NAMALWA (cell line): ENCODE results near the gene BICRAL.
"Not testable (repeated sequence)": the region's sequence is repeated elsewhere in the genome, so short reads cannot be mapped to it uniquely, and the experiment has no call there.

Experiments used
- DNase-seq: peaks from one replicate; pipeline ENCODE4 v3.0.0-alpha.2; 2015; ENCODE audit warnings: low spot score

Gene BICRAL, protein sequence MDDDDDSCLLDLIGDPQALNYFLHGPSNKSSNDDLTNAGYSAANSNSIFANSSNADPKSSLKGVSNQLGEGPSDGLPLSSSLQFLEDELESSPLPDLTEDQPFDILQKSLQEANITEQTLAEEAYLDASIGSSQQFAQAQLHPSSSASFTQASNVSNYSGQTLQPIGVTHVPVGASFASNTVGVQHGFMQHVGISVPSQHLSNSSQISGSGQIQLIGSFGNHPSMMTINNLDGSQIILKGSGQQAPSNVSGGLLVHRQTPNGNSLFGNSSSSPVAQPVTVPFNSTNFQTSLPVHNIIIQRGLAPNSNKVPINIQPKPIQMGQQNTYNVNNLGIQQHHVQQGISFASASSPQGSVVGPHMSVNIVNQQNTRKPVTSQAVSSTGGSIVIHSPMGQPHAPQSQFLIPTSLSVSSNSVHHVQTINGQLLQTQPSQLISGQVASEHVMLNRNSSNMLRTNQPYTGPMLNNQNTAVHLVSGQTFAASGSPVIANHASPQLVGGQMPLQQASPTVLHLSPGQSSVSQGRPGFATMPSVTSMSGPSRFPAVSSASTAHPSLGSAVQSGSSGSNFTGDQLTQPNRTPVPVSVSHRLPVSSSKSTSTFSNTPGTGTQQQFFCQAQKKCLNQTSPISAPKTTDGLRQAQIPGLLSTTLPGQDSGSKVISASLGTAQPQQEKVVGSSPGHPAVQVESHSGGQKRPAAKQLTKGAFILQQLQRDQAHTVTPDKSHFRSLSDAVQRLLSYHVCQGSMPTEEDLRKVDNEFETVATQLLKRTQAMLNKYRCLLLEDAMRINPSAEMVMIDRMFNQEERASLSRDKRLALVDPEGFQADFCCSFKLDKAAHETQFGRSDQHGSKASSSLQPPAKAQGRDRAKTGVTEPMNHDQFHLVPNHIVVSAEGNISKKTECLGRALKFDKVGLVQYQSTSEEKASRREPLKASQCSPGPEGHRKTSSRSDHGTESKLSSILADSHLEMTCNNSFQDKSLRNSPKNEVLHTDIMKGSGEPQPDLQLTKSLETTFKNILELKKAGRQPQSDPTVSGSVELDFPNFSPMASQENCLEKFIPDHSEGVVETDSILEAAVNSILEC

DNA sequence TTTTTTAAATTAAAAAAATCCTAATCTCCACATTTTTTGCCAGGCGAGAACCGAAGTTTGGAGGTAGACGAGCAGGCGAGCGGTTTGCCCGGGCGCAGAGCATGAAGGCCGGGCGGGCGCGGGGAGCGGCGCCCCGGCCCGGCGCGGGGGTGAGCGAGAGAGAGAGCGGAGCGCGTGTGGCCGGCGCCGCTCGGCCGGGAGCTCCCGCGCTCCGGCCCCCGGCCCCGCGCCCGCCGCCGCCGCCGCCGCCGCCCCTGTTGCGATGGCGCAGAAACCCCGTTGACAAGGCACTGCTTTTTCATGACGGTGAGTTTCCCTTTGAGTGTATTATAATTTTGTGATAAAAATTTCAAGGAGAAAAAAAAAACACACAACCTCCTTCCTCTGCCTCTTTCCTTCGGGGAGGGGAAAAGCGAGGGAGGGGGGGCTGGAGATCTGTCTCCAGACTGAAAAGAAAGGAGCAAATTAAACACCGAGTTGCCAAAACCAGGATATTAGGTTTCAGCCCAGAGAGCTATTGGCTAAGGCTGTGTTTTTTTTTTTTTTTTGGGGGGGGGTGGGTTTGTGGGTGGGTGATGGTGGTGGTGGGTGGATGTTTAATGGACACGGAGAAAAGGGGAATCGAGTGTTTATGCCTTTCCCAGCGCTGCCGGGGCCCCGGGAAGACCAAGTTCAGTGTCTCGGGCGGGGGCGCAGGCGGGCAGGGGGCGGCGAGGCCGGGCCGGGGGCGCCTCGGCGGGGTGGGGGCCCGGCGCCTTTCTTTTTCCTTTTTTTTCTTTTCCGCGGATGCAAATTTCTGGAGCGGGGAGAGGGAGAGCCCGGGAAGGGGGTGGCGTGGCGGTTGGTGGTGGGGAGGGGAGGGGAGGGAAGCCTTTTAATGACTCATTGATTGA lies at the start of gene BICRAL:
Gene BICRAL, plus strand, starts transcription at position 257 of the 893 bp plus-strand sequence. CDS start 39,971 bp downstream, outside the sequence.
- DNase-seq = peak; percentile 71

DNA sequence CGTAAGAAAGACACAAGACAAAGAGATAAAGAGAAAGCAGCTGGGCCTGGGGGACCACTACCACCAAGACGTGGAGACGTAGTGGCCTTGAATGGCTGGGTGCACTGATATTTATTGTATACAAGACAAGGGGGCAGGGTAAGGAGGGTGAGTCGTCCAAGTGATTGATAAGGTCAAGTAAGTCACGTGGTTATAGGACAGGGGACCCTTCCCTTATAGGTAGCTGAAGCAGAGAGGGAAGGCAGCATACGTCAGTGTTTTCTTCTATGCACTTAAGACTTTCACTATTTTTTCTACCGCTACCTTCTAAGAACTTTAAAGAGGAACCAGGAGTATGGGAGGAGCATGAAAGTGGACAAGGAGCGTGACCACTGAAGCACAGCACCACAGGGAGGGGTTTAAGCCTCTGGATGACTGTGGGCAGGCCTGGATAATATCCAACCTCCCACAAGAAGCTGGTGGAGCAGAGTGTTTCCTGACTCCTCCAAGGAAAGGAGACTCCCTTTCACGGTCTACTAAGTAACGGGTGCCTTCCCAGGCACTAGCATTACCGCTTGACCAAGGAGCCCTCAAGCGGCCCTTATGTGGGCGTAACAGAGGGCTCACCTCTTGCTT lies 47.9 kb upstream of the BICRAL start:
- DNase-seq = not testable (repeated sequence)

DNA sequence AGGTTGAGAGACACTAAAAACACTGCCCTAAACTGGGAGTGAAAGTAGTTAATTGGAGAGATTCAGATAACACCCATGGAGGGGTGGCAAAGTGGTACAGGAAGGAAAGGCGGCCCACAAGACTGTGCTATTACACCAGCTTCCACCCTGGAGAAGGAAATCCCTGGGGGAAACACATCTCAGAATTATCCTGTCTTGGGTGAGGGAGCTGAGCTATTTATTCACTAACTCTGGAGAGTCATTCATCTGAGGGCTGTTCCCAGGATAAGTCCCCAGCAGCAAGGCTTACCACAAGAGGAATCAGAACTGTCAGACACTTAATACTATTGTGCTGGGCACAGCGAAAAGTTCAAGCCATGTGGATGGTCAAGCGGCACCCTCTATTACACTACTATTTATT lies 45.9 kb upstream of the BICRAL start:
- DNase-seq = no peak

DNA sequence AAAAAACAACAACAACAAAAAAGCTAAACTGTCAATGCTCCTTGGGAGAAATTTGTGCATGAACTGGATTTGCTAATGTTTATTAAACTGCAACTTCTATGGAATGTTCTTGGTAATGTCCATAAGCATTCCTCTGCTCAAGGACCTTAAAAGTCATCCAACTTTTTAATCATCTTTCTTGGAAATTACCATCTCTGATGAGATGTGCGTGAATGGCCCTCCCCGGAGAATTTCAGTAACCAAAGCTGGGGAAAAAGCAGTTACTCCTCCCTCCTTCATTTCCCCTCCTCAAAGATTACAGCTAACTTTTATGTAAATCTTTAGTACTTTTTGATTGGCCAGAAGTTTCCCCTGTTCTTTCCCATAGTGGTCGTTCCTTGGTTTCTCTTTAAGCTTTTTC lies 41.1 kb upstream of the BICRAL start:
- no peak for DNase-seq

DNA sequence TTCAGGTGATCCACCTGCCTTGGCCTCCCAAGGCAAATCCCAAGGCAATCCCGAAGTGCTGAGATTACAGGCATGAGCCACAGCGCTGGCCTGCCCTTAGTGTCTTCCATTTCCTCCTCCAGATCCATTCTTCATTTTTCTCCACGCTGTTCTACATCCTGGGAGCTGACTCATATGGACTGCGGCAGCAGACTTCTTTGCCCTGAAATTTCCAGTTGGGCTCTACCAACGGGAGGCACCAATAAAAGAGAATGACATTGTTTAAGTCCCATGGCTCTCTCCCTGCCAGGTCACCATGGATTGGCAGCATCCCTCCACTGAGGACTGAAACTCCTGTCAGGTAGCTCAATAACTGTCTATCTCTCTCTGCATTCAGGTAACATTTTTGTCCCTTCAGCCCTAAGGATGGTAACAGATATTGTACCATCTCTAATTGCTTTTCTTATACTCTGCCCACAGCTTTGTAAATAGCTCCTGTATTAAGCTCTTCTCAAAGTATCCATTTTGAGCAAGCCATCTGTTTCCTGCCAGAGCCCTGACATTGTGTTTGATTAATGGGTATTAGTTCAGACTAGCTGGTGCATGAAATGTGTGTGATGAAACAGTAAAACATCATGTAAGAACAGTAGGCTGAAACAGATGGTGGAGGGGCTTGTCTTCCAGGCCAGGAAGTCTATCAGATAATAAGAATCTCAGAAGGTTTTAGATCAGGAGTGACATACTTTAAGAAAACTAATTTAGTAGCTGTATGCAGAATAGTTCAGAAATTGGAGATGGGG lies 39.5 kb upstream of the BICRAL start:
- peak; percentile 86 for DNase-seq

DNA sequence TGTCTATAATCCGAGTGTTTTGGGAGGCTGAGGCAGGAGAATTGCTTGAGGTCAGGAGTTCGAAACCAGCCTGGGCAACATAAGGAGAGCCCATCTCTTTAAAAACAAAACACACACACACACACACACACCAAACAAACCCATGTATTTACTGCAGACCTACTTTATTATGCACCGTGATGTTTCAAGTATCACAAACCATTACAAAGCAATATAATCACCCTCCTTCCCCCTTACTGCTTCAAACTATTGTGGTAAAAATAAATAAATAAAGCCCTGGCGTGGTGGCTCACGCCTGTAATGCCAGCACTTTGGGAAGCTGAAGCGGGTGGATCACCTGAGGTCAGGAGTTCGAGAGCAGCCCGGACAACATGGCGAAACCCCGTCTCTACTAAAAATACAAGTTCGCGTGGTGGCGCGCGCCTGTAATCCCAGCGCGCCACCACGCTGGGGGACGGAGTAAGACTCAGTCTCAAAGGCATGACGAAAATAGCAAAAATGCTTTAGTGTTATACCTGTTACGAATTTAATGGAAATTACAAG lies 37.4 kb upstream of the BICRAL start:
- no peak for DNase-seq

DNA sequence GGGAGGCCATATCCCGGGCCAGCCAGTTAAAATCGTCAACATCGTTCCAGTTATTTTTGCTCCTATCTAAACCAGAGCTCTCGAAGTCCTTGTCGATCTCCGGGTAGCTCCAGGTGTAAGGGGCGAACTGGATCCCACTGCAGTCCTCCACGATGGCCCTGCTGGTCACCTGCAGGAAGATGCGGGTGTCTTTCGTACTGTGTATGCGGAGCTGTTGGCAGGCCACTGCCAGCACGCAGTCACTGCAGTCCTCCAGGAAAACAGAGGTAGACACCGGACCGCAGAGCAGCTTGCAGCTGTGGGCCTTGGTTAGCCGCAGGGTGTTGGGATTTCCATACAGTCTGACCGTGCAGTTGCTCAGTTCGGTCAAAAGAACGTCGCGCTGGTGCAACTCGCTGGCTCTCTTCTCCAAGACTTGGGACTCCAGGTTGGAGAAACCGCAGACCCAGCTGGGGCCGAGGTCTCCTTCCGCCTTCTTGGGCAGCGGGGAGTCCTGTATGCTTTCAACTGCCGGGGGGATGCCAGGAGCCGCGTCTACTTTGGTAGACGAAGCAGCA lies 36.7 kb upstream of the BICRAL start:
- DNase-seq = peak; percentile 51

DNA sequence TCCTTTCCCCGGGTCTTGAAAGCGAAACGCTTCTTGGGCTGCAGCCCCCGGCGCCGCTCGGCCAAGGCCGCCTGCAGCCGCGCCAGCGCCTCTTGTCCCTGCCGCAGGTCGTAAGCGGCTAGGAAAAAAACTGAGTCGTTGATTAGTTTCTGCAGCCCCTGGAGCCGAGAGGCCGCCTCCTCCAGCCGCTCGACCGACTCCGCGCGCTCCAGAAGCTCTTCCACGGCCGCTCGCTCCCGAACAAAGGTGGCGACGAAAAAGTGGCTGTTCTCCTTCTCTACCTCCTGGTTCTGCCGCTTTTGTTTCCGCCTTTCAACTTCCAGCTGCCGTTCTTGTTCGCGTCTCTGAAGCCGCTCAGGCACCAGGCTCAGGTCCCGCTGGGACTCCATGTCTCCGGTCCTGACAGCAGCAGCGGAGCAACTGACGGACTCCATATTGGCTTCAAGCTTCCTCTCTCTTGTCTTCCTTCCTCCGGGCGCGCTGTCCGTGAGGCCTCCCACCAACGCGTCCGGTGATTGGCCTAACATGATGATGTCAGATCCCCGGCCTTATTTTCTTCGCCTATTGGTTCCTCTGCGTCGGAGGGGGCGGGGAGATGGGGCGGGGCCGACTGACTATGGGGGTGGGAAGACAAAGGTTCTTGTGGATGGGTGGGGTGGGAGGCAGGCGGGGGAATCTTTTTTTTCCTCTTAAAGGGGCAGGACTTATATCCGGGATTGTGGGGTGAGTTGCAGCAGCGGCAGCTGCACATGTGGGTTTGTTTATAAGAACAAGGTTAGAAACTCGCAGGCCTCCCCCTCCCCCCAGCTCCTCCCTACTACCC lies 36.0 kb upstream of the BICRAL start, which contains the start of gene TBCC:
Gene TBCC, minus strand, starts transcription at position 464 of the 823 bp plus-strand sequence. Its CDS starts 30 bp downstream, at position 434.
- DNase-seq = peak; percentile 99

DNA sequence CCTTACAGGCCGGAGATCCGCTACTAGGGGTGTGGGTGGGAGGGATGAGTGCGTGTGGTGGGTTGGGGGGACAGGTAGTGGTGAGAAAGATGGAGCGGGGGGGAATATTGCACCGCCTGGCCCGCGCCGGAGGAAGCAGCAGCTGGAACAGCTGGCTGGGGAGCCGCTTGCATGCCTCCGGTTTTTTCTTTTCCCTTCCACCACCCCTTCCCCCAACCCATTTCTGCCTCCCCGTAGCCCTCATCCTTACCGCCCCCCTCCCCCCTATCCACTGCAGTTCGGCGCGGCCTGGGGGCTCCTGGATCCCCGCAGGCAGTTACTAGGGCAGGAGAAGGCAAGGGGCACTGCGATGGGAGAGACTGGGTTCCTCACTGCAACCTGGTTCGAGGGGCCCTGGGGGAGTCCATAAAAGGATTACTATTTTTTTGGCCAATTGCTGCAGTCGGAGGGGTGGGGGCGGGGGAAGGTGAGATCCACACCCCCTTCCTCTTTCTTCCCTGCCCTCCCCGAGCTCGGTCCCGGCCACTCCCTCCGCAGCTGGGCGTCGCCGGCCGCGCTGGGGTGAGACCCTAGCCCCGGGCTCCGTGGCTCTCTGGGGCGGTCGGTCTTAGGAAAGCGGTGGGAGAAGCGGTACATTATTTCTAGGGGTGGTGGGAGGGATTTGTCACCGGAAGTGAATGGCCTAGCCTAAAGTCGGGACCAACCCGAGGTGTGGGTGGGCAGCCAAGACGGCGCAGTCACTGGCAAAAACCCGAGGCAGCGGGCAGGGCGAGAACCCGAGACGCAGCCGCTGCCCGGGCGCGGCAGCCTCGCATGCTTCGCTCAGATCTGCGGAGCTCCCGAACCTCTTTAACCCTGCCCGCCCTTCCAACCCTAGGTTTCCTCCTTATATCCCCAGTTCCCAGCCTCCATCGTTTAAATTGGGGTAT lies 35.1 kb upstream of the BICRAL start:
- DNase-seq = peak; percentile 94

DNA sequence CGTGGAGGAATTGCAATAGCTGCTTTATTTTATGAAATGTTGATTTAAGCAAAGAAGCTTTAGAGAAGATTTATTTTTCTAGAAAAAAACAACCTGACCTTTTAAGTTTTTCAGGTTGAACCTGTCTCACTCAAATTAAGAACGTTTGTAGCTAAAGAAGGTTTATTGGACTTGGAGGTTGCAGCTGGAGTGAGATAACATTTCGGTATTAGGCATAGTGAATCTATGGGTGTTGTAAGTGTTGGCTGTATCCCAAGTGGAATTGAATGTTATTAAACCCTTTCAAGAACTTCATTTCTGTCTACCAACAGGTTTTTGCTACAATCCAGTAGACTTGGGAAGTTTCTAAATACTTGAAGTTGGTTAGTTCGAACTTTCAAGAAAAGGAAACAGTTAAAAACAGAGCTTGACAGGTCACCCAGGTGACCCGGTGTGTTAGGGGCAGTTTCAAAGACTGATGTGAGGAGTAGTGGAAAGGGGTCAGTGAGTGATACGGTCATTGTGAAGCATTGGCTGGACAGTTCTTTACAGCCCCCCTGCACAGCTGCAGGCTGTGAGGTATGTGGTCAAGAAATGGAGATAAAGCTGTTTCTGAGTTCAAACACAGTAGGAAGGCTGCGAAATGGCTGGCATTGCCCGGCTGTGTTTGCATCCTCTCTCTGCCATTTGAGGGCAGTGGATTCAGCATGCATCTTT lies 33.5 kb upstream of the BICRAL start:
- no peak for DNase-seq

DNA sequence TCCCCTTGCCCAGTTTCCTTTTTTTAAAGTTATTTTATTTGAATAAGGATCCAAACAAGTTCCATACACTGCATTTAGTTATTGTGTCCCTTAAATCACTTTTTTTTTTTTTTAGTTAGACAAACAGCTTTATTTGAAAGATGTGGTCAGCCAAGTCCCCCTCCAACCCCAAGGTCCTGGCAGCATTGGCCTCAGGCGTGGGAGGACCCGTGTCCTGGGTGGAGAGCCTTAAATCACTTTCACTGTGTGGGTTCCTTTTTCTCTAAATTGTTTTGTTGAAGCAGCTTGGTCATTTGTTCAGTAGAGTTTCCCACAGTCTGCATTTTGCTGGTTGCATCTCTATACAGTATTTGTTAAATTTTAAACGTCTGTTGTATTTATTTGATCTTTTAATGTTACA lies 30.8 kb upstream of the BICRAL start:
- no peak for DNase-seq

DNA sequence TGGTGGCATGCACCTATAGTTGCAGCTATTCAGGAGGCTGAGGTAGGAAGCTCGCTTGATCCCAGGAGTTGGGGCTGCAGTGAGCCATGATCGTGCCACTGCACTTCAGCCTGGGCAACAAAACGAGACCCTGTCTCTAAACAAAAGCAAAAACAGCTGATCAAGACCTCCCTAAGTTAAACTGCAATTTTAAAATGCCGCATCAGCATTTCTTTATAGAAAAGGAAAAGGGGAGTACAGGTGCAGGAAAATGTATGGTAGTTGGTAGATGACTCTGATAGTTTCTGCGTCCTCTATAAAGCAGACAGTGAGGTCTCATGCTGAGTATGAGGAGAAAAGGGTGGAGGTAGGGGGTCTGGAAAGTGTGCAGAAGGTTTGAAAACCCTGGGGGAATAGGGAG lies 27.1 kb upstream of the BICRAL start:
- DNase-seq = no peak

DNA sequence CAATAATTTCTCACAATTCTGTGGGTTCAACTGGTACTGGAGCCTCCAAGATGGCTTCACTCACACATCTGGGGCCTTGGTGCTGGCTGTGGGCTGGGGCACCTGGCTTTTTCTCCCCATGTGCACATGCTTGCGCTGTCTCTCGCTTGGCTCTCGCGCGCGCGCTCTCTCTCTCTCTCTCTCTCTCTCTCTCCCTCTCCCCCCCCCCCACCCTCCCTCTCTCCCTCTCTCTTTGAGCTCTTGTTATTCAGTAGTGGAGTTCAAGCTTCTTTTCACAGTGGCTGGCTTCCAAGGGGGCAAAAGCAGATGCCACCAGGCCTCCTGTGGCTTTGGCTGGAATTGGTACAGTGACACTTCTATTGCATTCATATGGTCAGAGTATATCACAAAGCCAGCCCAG lies 25.1 kb upstream of the BICRAL start:
- DNase-seq = no peak

DNA sequence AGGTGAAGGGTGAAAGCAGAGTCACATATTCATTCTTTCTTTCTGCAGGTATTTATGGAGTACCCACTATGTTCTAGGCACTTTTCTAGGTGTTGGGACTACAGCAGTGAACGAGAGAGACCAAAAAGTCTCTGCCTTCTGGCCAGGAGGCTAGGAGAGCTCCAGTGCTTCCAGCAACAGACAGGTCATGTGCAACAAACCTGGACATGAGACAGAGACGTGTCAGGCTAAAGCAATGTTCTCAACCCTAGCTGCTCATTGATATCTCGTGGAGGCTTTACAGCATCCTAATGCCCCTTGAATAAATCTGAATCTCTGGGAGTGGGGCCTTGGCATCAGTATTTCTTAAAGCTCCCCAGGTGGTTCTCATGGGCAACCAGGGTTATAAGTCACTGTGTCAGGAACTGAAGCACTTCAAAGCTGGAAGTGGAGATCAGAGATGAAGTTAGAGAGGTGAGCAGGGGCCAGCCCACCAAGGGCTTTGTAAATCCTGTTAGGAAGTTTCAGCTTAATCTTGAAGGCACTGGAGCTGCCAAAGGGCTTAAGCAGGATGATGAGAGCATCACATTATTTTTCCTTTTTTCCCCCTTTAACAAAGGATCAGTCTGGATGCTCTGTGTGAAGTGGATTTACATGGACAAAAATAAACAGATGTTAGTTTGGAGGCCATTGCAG lies 23.0 kb upstream of the BICRAL start:
- no peak for DNase-seq

DNA sequence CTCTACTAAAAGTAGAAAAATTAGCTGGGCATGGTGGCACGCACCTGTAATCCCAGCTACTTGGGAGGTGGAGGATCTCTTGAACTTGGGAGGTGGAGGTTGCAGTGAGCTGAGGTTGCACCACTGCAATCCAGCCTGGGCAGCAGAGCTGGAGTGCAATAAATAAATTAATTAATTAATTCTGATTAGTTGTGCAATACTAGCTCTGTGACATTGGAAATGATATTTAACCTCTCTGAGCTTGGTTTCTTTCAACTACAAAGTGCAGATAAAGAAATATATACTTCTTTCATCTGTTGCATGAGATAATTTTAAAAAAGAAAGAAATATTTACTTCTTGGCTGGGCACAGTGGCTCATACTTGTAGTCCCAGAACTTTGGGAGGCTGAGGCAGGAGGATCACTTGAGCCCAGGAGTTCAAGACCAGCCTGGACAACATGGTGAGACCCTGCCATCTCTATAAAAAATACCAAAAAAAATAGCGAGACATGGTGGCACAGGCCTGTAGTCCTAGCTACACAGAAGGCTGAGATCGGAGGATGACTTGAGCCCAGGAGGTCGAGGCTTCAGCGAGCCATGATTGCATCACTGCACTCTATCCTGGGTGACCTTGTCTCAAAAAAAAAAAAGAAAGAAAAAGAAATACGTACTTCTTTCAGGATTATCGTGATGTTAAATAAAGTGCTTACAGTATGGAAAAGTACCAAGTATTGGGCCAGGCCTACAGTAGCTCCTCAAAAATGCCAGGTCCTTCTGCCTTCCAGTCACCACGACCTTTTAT lies 20.4 kb upstream of the BICRAL start:
- no peak for DNase-seq

DNA sequence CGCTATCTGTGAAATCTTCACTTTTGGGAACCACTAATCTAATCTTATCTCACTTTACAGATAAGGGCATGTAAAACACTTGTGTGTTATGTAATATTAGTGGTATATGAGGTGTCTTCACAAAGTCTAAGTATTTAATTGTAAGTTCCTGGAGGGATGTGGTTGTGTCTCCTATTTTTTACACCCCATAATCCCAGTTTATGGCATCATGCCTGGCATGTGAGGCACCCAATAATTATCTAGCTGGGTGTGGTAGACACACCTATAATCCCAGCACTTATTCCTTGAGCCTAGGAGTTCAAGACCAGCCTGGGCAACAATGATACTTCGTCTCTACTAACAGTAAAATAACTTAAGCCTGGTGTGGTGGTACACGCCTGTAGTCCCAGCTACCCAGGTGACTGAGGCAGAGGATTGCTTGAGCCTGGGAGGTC lies 19.4 kb upstream of the BICRAL start:
- DNase-seq = no peak
